Activated CD4-positive, alpha-beta memory T cell treated with anti-CD3 and anti-CD28 coated beads for 36 hours (primary cell): Measurements from ENCODE around the gene MBNL3. TPM values are rescaled to one million over a fixed set of nuclear protein-coding genes. Genes with fewer than 3 reads are reported as not detected.

Experiments used
- CTCF ChIA-PET: fragments of 350-600 bp; sonication (Branson Sonifier 250); formaldehyde crosslinking; loops from one replicate; lab custom pipeline; 2021; ENCODE audit warnings: antibody characterized with exemption, inconsistent platforms; lab: Charles Lee
- POLR2A ChIA-PET: fragments of 350-600 bp; sonication (Branson Sonifier 250); formaldehyde crosslinking; loops from one replicate; lab custom pipeline; 2021; ENCODE audit warnings: antibody characterized with exemption; lab: Charles Lee
- DNase-seq: peaks from one replicate; pipeline ENCODE4 v3.0.0-alpha.2; 2020
- H3K27ac Mint-ChIP-seq: one replicate; pipeline ENCODE4 v1.8.0; 2021; ENCODE audit warnings: mixed read lengths
- H3K27me3 Mint-ChIP-seq: one replicate; pipeline ENCODE4 v1.8.0; 2021; ENCODE audit warnings: mixed read lengths
- H3K36me3 Mint-ChIP-seq: one replicate; pipeline ENCODE4 v1.8.0; 2021; ENCODE audit warnings: mixed read lengths
- H3K4me1 Mint-ChIP-seq: one replicate; pipeline ENCODE4 v1.8.0; 2021; ENCODE audit warnings: low read depth, mixed read lengths
- H3K4me3 Mint-ChIP-seq: one replicate; pipeline ENCODE4 v1.8.0; 2021; ENCODE audit warnings: mild to moderate bottlenecking, mixed read lengths
- H3K9me3 Mint-ChIP-seq: one replicate; pipeline ENCODE4 v1.8.0; 2021; ENCODE audit warnings: mixed read lengths
- intact Hi-C: fragments of 100-400 bp; cut with micrococcal nuclease; formaldehyde crosslinking; loops from one replicate; pipeline ENCODE4 v1.15.1; 2023
- total RNA-seq, 2 experiments: library from RNA; stranded (reverse); gene quantifications; one replicate each; pipeline ENCODE4 v1.2.3, GENCODE V29; 2021

MBNL3 gene
- total RNA-seq, 2 experiments from 2014 or later: 13.7 to 14.7 TPM

DNA sequence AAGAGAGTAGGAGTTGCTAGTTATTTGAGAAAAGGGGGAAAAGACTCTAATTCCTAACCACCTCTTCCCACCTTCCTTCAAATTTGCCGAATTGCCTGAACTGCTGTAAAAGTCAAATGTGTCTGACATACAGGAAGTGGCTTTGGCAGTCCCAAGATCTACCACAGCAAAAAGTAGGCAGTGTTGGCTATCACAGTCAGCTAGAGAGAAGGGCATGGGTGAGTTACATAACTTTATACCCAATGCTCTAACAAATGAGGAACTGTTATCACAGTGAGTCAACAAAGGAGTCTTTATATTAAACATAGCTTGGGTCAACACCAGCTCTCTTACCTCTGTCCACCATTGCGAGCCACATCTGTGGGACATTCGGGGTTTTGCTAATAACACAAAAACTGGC lies 2.4 kb upstream of the MBNL3 start:
- POLR2A ChIA-PET: interaction anchor here (0.9 kb wide), 1 partner anchor 12 kb away, joined by 3 read pairs; no protein-coding TSS in a partner anchor
- intact Hi-C loops: loop anchor here (2.0 to 5.0 kb wide), 2 partner anchors 131 to 660 kb away; no protein-coding TSS in a partner anchor
- Mint-ChIP-seq H3K4me3 (peak overlapping the region; percentile 88), H3K27me3 (no peaks in the 10 kb centered on the region), H3K4me1 (peaks cover 25% of the 10 kb centered on the region), H3K36me3 (no peaks in the 10 kb centered on the region), H3K27ac (no peak overlapping the region), H3K9me3 (no peaks in the 10 kb centered on the region)
- DNase-seq: peak; percentile 25
- CTCF ChIA-PET: interaction anchor here (1.0 to 2.2 kb wide), 3 partner anchors 11 to 199 kb away, joined by 4 to 10 read pairs (median 7); no protein-coding TSS in a partner anchor

DNA sequence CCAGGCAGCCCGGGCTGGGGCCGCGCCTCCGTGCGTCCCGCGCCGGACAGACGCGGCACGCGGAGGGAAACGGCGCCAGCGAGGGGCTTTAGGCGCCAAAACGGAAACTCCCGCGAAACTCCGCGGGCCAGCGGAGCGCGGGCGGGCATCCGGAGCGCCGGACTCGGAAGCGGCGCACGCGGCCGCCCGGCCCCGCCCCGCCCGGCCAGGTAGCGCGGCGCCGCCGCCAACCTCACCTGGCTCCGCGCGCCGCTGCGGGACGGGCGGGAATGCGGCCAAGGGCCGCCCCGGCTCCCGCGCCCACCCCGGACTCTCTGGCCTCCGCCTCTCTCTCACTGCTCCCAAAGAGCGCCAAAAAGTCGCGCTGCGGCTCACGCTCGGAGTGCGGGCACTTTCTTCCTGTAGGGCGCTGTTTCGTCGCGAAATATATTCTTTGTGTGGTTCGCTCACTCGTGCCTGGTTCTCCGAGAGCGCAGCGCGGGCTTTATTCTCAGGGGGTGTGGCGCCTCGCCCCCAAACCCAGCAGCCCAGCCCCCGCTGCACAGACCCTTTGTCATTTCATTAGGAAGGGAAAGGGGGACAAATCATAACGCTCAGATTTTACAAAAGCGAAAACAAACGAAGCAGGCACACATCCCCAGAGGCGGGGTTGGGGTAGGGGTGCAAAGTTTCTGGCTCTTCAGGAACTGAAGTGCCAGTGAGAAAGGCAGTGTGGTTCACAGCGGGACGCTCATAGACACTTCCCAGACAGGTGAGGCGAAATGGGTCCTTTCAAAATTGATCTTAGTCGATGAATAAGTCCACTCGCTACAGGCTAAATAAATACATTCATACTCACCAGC lies 961 bp upstream of the MBNL3 start:
- Mint-ChIP-seq H3K9me3 (no peaks in the 10 kb centered on the region), H3K27ac (peak overlapping the region; percentile 91), H3K27me3 (no peaks in the 10 kb centered on the region), H3K4me1 (peaks cover 35% of the 10 kb centered on the region), H3K36me3 (no peaks in the 10 kb centered on the region), H3K4me3 (peak overlapping the region; percentile 88)
- peak; percentile 48 for DNase-seq
- ChIA-PET CTCF (interaction anchor here (2.2 kb wide), 1 partner anchor 9 kb away, joined by 10 read pairs; no protein-coding TSS in a partner anchor), POLR2A (interaction anchor here (0.9 to 1.0 kb wide), 4 partner anchors 9 to 270 kb away, joined by 3 to 4 read pairs (median 3); partner anchors contain the start of gene RAP2C)
- intact Hi-C loops: loop anchor here (1.0 to 5.0 kb wide), 5 partner anchors 9 to 659 kb away; no protein-coding TSS in a partner anchor

DNA sequence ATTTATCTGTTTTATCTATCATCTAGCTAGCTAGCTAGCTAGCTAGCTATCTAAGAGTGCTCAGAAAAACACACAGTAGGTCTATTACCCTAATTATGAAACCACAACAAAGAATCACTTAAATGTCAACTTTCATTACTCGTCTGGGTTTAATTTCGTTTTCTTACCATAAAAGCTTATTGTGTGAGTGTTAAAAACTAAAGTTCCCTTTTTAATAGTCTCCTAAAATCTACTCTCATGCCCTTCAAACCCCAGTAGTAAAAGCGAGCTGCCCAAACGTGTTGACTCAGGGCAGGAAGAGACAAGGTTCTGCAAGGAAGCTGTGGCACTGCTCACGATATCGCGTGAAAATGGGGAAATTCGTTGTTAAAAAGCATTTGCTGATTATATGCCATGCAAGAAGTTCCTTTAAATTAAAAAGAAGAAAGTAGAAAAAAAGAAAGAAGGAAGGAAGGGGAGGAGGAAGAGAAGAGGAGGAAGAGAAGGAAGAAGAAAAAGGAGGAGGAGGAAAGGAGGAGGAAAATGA lies 595 bp downstream of the MBNL3 start:
- Mint-ChIP-seq H3K9me3 (no peaks in the 10 kb centered on the region), H3K4me3 (peak overlapping the region; percentile 88), H3K36me3 (no peaks in the 10 kb centered on the region), H3K27me3 (no peaks in the 10 kb centered on the region), H3K27ac (peak overlapping the region; percentile 88), H3K4me1 (peaks cover 44% of the 10 kb centered on the region)
- intact Hi-C loops: loop anchor here (2.0 kb wide), 1 partner anchor 13 kb away; no protein-coding TSS in a partner anchor
- CTCF ChIA-PET: interaction anchor here (1.1 kb wide), 1 partner anchor 671 kb away, joined by 3 read pairs; no protein-coding TSS in a partner anchor
- peak; percentile 48 for DNase-seq
- POLR2A ChIA-PET: interaction anchor here (1.0 to 1.3 kb wide), 2 partner anchors 221 to 464 kb away, joined by 3 read pairs; no protein-coding TSS in a partner anchor

DNA sequence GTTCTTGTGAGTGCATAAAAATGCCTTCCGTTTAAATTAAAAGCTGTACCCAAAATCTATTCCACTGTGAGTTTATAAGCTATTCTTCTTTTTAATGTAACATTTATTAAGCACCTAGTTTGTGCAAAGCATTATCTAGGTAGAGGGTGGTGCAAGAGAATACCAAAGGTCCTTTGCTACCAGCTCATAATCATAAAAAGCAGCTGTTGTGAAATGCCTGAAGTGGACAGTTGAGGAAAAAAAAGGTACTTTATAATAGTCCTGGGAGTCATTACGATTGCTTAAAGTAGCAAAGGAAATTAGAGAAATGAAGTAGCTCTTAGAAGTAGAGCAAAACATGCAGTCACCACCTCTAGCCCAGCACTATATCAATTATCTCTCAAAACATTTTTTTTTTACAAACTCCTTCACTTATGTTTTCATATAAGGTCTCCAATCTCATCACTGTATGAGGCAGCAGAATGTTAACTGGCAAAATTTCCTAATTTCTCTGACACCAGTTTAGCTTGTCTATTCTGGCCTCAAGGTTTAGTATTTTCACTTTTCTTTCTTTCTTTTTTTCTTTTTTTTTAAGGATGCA lies 2.1 kb downstream of the MBNL3 start:
- H3K4me1 Mint-ChIP-seq: peaks cover 50% of the 10 kb centered on the region
- H3K36me3 Mint-ChIP-seq: no peaks in the 10 kb centered on the region
- peak overlapping the region; percentile 24 for H3K27ac Mint-ChIP-seq
- DNase-seq: no peak
- ChIA-PET POLR2A (no interaction called here), CTCF (interaction anchor here (0.6 to 1.1 kb wide), 2 partner anchors 145 to 245 kb away, joined by 3 to 4 read pairs; no protein-coding TSS in a partner anchor)
- H3K27me3 Mint-ChIP-seq: no peaks in the 10 kb centered on the region
- H3K9me3 Mint-ChIP-seq: no peaks in the 10 kb centered on the region
- no peak overlapping the region for H3K4me3 Mint-ChIP-seq
- intact Hi-C loops: no loop called here

DNA sequence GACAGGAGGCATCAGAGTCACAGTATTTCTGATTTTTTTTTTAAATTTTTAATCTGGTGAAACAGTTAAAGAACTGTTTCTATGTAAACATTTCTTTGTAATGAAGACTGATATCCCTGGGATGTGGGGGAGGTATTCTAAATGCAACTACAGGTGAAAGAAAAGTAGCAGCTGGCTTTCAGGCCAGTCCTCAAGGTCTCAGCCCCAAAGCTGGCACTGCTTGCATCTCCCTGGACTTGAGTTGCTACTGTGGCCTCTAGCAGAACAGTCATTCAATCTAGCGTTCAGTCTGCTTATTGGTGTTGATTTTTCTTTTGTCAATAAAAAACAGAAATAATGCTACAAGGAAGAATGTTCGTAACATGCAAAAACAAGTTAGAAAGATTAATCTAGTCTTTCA lies 4.9 kb downstream of the MBNL3 start:
- intact Hi-C loops: loop anchor here (5.0 kb wide), 1 partner anchor 462 kb away; the partner anchor contains the start of gene STK26
- ChIA-PET POLR2A (no interaction called here), CTCF (no interaction called here)
- Mint-ChIP-seq H3K36me3 (no peaks in the 10 kb centered on the region), H3K9me3 (no peaks in the 10 kb centered on the region), H3K4me3 (no peak overlapping the region), H3K27ac (no peak overlapping the region), H3K4me1 (peaks cover 52% of the 10 kb centered on the region), H3K27me3 (no peaks in the 10 kb centered on the region)
- DNase-seq: no peak

DNA sequence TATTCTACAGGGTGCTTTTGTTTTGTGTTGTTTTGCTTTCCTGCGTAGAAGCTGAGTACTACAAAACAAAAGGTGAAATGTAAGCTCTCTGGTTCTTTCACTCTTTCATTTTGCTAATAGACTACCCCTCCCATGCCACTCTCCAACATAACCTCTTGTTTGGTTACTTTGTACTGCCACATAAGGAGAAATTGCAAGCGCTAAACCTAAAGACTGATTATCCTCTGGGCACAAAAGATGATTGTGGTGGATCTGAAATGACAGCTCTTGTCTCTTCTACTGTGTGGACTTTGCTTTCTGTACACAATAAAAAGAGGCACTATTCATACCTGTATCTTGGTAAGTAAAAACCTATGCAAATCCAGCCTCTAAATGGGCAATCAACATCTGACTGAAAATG lies 5.3 kb downstream of the MBNL3 start:
- ChIA-PET POLR2A (no interaction called here), CTCF (no interaction called here)
- no peaks in the 10 kb centered on the region for H3K9me3 Mint-ChIP-seq
- H3K27me3 Mint-ChIP-seq: no peaks in the 10 kb centered on the region
- intact Hi-C loops: loop anchor here (5.0 kb wide), 1 partner anchor 461 kb away; the partner anchor contains the start of gene STK26
- H3K4me3 Mint-ChIP-seq: no peak overlapping the region
- peaks cover 52% of the 10 kb centered on the region for H3K4me1 Mint-ChIP-seq
- no peaks in the 10 kb centered on the region for H3K36me3 Mint-ChIP-seq
- no peak overlapping the region for H3K27ac Mint-ChIP-seq
- DNase-seq: no peak

DNA sequence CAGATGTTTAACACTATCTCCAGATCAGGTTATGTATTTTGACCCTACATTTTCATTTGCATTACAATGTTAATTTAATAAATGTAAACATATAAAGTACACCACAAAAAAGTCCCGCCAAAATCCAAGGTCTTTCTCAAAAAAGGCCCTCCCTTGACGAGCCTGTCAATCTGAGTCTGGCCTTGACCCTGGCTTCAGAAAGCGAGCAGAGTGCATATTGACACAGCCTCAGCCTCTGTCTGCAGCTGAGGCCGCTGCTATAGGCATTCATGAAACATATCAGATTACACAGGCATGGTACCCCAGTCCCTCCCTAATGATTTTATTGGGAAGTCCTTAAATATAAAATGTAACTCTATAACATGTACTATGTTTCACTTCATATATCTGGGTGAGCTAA lies 6.2 kb downstream of the MBNL3 start:
- Mint-ChIP-seq H3K4me1 (peaks cover 51% of the 10 kb centered on the region), H3K27ac (no peak overlapping the region), H3K4me3 (no peak overlapping the region), H3K36me3 (no peaks in the 10 kb centered on the region), H3K9me3 (no peaks in the 10 kb centered on the region), H3K27me3 (no peaks in the 10 kb centered on the region)
- ChIA-PET CTCF (no interaction called here), POLR2A (no interaction called here)
- no peak for DNase-seq
- intact Hi-C loops: loop anchor here (5.0 kb wide), 1 partner anchor 460 kb away; the partner anchor contains the start of gene STK26

DNA sequence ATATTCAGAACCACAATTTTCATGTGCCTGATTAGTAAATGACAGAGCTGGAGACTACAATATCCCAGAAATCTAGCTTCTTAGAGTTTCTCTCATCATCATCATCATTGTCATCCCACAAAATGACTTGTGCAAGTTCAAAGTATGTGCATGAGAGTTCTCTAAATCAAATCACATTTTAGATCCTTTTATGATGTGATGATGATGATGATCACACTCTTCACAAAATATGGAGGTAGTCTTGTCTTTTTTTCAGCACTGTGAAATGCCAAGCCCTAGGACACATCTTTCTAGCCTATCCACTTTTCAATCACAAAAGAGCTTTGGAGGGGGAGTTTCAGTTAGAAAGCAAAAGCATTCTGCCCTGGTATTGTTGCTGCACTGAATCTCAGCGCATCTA lies 7.4 kb downstream of the MBNL3 start:
- DNase-seq: no peak
- Mint-ChIP-seq H3K4me3 (peak overlapping the region; percentile 75), H3K27ac (peak overlapping the region; percentile 97), H3K27me3 (no peaks in the 10 kb centered on the region), H3K36me3 (no peaks in the 10 kb centered on the region), H3K4me1 (peaks cover 41% of the 10 kb centered on the region), H3K9me3 (no peaks in the 10 kb centered on the region)
- ChIA-PET CTCF (interaction anchor here (1.1 to 1.9 kb wide), 2 partner anchors 10 to 44 kb away, joined by 4 to 10 read pairs; no protein-coding TSS in a partner anchor), POLR2A (interaction anchor here (1.2 kb wide), 1 partner anchor 8 kb away, joined by 4 read pairs; the partner anchor contains the start of gene MBNL3)
- intact Hi-C loops: loop anchor here (2.0 to 5.0 kb wide), 3 partner anchors 265 to 651 kb away; partner anchors contain the start of gene STK26

DNA sequence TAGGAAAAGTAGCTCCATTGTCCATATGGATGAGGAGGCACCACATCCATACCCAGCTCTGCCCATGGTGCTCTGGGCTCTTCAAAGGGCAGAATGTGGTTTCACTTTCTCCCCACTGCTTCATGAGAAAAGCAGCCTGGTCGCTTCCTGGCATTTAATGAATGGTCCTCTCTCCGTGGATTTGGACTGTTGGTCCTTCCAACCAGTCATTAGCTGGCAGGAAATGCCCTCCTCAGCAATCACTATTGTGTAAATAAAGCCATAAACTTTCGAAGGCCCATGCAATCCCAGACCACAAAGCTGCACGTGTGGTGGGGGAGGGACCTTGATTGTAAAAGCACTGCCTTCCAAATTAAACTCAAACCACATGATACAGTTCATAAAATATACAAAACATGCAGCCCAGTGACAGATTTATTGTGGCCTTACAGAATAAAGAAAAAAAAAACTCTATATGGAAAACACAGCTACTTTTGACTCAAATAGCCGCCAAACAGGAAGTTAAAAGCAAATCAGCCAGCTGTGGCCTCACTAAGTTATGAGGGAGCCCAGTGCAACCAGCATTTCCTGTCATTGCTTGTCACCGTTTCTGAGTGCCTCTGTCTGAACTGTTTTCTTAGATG lies 8.1 kb downstream of the MBNL3 start:
- H3K36me3 Mint-ChIP-seq: no peaks in the 10 kb centered on the region
- no peaks in the 10 kb centered on the region for H3K27me3 Mint-ChIP-seq
- ChIA-PET POLR2A (interaction anchor here (1.2 kb wide), 1 partner anchor 9 kb away, joined by 4 read pairs; the partner anchor contains the start of gene MBNL3), CTCF (interaction anchor here (1.1 to 1.9 kb wide), 2 partner anchors 10 to 45 kb away, joined by 4 to 10 read pairs; no protein-coding TSS in a partner anchor)
- H3K9me3 Mint-ChIP-seq: no peaks in the 10 kb centered on the region
- peak; percentile 55 for DNase-seq
- H3K27ac Mint-ChIP-seq: peak overlapping the region; percentile 97
- H3K4me3 Mint-ChIP-seq: peak overlapping the region; percentile 75
- intact Hi-C loops: loop anchor here (1.0 to 5.0 kb wide), 4 partner anchors 9 to 650 kb away; partner anchors contain the start of genes MBNL3 and STK26
- H3K4me1 Mint-ChIP-seq: peaks cover 37% of the 10 kb centered on the region

DNA sequence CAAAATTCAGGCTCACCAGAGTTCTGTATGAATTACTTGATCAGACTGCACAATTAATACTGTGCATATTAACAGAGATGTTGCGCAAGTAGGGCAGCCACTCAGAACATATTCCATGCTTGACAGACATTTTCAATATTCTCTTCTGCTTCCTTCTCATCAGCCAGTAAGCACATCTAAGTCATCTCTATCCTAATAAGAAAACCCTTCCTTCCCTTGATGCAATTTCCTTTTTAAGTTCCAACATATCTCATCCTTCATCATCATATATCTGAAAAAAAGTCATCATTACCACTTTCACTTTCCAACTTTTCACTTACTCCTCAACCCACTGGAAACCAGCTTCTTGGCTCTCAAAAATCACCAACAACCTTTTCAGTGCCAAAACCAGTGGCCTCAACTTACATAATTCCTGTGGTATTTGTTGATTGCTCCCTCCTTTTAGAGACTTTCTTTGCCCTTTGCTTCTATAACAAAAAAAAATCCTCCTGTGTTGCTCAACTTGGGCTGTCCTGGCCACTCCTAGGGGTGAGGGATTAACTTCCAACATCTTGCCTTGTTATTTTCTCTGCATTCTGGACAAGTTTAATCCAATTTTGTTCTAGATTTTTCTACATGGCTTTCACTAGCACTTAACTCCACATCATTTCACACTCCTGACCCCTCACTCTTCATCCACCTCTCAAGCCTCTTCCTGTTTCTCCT lies 14.1 kb downstream of the MBNL3 start:
- H3K36me3 Mint-ChIP-seq: no peaks in the 10 kb centered on the region
- H3K27ac Mint-ChIP-seq: no peak overlapping the region
- peaks cover 22% of the 10 kb centered on the region for H3K4me1 Mint-ChIP-seq
- DNase-seq: no peak
- CTCF ChIA-PET: no interaction called here
- no peaks in the 10 kb centered on the region for H3K27me3 Mint-ChIP-seq
- no peak overlapping the region for H3K4me3 Mint-ChIP-seq
- intact Hi-C loops: loop anchor here (2.0 kb wide), 1 partner anchor 14 kb away; the partner anchor contains the start of gene MBNL3
- POLR2A ChIA-PET: no interaction called here
- H3K9me3 Mint-ChIP-seq: no peaks in the 10 kb centered on the region
